HL-60/S4 treated with phorbol 12-myristate 13-acetate at 8.2 ng/mL for 4 days and 3 days (cell line): ENCODE measurements around the gene ALDH1A1.

Experiments
- in situ Hi-C: fragments of 300-500 bp; cut with MboI; formaldehyde crosslinking; loops from 2 replicates; pipeline ENCODE4 v1.15.0; 2022; ENCODE audit warnings: low sequenced_read_pairs

The ALDH1A1 gene

DNA sequence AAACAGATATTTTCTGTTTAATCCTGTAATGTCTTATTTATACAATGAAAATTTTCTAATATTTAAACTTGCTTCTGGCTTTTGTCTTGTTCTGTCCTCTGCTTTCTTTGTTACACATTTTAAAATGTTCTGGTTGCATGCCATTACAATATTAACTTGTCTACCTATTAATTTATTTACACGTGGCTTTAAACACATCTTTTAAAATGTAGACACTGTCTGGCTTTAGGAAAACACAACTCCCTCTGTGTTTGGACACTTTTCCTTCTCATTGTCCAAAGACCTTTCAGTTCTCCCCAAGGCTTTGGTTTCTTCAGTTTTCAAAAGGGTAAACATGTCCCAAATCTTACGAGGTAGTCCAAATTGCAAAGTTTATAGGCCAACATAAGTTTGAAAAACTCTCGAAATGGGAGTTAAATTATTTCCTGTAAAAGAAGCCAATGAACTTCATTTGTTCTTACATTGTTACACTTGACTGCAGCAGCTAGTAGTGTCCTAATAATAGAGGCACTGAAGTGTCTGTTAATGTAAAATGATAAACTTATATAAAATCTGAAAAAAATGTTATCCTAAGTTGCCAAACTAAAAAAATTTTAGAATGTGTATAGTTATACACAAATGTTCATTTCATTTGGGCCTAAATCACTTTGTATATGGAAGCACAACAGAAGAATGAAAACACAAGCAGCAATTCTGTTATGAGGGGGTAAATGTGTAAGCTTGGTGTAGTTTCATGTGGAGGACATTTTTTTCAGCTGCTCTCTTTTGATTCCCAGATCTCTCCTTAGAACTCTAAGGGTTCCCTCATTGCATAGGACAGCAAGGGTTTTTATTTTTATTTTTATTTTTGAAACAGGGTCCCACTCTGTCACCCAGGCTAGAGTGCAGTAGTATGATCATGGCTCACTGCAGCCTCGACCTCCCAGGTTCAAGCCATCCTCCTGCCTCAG lies 53.8 kb downstream of the ALDH1A1 start:
- in situ Hi-C loops, result no loop called here

DNA sequence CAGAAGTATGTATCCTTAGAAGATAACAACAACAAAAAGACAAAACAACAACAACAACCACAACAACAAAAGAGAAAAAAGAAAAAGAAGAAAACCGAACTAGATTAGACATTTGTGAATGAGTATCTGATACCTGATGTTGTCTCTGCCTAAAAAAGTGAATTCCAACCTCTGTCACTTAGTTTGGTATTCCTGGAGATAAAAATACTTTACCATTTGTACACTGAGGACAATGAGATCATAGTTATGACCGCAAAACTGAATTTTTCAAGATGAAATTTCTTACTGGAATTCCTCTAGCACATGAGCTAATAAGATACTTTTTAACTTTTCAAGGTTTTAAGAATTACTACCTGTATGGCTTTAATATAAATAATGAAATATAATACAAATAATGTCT lies 54.5 kb downstream of the ALDH1A1 start:
- in situ Hi-C loops, result no loop called here

DNA sequence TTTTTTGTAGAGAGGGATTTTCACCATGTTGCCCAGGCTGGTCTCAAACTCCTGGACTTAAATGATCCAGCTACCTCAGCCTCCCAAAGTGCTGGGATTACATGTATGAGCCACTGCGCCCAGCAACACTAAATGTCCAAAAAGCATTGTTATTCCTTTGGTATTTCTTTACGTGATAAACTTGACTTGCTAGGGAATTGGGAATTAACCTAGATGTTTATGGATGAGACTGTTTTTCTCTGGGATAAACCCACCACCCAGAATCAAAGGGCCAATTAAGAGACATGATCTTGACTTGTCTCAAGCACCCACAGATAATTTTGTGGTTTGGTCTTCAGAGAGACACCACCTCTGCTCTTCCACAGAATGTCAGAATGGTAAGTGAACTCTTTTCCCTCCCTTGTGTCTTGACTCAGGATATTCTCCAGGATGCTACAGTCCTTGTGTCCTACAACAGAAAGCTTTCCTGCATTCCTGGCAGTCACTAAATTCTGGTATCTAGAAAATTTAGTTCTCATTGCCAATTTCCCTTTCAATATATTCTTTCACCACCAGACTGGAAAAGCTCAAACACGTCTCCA lies 55.7 kb downstream of the ALDH1A1 start:
- in situ Hi-C loops, result no loop called here

- in situ Hi-C loops, result no loop called here
Measured at GRCh38 chr9:72896439-72896838, 56.4 kb downstream of the ALDH1A1 start.

DNA sequence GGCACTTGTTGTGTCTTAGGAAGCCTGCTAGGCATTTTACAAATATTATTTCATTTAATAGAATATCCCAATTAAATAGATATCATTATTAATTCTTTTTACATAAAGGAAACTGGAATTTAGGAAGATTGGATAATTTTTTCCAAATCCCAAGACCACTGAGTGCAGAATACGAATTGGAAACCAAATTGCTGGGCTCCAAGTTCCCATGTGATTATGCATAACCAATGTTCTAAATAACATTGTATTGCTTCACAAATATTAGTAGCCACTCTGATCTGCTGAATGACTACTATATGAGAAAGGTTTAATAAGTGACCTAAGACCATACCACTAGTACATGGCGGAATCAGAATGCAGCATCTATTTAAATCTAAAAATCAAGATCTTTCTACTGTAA lies 57.7 kb downstream of the ALDH1A1 start:
- in situ Hi-C loops, result no loop called here

DNA sequence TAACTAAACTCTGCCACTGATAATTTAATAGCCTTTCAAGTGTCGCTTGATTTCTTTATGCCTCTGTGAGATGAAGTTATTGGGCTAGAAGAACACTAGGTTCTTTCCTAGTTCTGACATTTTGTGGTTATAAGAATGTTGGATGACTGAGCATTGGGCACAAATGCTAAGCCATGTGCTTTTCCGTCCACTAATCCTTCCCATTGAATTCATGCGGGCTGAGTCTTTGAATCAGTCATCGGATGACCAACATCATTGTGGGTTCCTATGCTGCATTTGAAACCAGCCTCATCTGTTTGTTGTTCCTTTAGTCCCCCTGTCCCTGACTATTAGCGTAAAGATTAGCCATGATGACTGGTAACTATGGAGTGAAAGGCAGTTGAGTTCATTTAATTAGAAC lies 58.5 kb downstream of the ALDH1A1 start:
- in situ Hi-C loops, result no loop called here

GRCh38 chr9:72893437-72893836 lies 59.4 kb downstream of the ALDH1A1 start:
- in situ Hi-C loops, result no loop called here

- in situ Hi-C loops, result no loop called here
Measured at GRCh38 chr9:72891043-72891442, 61.8 kb downstream of the ALDH1A1 start.

- in situ Hi-C loops, result no loop called here
Measured at GRCh38 chr9:72888943-72889342, 63.9 kb downstream of the ALDH1A1 start.

DNA sequence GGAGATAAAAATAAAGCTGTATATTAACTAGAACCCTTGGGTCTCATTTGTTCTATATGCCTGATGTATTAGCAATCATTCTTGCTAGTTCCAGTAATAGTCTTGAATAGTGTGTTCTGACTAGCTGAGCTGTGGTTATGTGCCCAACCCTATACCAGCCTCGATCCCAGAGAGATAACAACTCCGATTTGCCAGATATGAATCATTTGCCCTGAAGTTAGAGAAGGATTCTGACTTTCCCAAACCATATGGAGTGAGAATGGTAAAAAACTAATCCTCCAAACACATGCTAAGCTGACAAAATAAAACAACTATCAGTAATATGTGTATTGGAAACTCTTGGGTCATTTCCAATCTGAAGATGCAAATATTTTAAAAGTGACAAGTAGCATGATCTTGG lies 64.8 kb downstream of the ALDH1A1 start:
- in situ Hi-C loops, result no loop called here

DNA sequence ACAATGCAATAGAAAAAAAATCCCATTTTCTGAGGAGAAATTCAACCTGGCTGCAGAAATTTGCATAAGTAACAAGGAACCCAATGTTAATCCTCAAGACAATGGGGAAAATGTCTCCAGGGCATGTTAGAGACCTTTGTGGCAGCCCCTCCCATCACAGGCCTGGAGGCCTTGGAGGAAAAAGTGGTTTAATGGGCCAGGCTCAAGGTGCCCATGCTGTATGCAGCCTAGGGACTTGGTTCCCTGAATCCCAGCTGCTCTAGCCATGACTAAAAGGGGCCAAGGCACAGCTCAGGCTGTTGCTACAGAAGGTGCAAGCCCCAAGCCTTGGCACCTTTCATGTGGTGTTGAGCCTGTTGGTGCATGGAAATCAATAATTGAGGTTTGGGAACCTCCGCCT lies 66.5 kb downstream of the ALDH1A1 start:
- in situ Hi-C loops, result no loop called here

- in situ Hi-C loops, result no loop called here
Measured at GRCh38 chr9:72884508-72884907, 68.3 kb downstream of the ALDH1A1 start.

GRCh38 chr9:72883875-72884274 lies 69.0 kb downstream of the ALDH1A1 start:
- in situ Hi-C loops, result no loop called here

GRCh38 chr9:72882117-72882775 lies 70.6 kb downstream of the ALDH1A1 start:
- in situ Hi-C loops, result no loop called here

- in situ Hi-C loops, result no loop called here
Measured at GRCh38 chr9:72880821-72881220, 72.0 kb downstream of the ALDH1A1 start.

DNA sequence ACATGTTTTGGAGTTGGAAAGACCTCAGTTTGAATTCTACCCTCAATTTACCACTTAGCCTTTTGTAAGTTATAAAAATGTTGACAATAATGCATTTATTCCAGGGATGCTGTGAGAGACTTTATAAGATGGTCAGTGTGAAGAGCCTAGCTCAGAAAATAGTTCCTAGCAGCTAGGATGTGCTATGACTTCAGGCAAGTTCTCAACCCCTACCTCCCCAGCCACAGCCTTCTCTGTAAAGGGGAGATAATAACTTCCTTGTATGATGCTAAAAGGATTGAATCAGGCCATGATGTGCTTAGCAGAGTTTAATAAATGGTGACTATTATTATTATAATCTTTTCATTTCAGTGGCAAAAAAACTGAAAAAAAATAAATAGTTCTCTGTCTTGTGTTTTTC lies 77.6 kb downstream of the ALDH1A1 start:
- in situ Hi-C loops, result no loop called here

GRCh38 chr9:72874344-72874743 lies 78.5 kb downstream of the ALDH1A1 start:
- in situ Hi-C loops, result no loop called here

- in situ Hi-C loops, result no loop called here
Measured at GRCh38 chr9:72873456-72873855, 79.4 kb downstream of the ALDH1A1 start.

DNA sequence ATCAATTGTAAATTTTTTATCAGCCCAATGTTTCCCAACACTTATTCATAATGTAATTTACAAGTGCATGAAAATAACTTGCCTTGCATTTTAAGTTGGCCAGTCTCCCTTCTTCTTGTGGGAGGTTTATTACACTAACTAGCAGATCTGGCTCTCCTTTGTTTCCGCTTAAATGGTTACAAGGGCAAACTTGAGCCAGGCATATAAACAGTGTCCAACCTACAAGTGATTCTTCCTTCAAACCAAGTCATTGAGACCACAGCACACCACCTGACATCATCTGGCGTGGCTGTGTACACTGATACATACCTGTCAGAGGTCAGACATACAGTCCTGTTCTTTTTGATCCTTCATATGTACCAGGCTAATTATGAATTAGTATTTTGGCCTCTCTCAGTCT lies 80.1 kb downstream of the ALDH1A1 start:
- in situ Hi-C loops, result no loop called here

DNA sequence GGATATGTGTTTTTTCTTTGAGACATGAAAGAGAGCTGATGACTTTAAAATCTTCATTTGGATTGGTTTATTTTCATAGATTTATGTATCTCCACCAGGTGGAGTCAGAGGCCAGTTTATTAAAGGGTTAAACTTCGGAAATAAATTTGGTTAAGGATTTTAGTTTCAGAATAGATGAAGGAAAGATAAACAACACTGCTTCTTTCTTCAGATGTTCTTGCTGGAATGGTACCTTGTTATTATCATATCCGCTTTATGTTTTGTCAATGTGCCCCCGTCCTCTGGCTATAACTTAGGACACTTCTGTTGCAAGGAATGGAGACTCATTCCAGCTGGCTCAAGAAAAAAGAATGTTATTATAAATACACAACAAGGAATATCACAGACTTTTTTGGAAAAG lies 81.2 kb downstream of the ALDH1A1 start:
- in situ Hi-C loops, result no loop called here

DNA sequence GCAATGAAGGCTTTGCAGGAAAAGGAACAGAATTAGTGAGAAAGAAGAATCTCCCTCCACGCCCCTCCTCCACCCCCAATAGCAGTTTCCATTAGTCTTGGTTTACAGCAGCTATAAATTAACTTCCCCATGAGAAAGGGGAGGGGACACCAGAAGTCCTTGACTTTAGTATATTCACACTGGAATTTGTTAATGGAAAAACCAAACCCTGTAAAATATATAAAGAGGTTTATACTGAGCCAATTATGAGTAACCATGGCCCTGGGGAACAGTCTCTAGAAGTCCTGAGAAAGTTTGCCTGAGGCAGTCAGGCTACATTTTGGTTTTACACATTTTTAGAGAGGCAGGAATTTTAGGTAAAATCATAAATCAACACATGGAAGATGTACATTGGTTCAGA lies 88.5 kb downstream of the ALDH1A1 start:
- in situ Hi-C loops, result no loop called here
